A549 (cell line): Measurements from ENCODE around the gene SYT10. TPM values are rescaled to one million over a fixed set of nuclear protein-coding genes. Genes with fewer than 3 reads are reported as not detected.

ENCODE experiments used
- ATAC-seq, 2 experiments: fragments of 200-7000 bp in 1 of 2; fragments of >200 bp in 1 of 2; cut with Nextera tagmentation in 1 of 2; cut with Tn5 transposase in 1 of 2; 3 replicates each; pipeline versions ENCODE4 v1.8.0 to v1.9.1; 2018 to 2020; ENCODE audit warnings: mild to moderate bottlenecking in 1 of 2, moderate library complexity in 1 of 2
- CTCF ChIA-PET: fragments of 300-600 bp; sonication (Branson Sonifier 250); formaldehyde crosslinking; extraction: SDS; loops from one replicate; lab custom pipeline; 2021; ENCODE audit warnings: antibody characterized with exemption, inconsistent platforms; lab: Yijun Ruan, JAX
- POLR2A ChIA-PET: fragments of 350-600 bp; formaldehyde crosslinking; extraction: SDS; loops from one replicate; lab custom pipeline; 2021; ENCODE audit warnings: antibody characterized with exemption, inconsistent platforms; lab: Yijun Ruan, JAX
- DNase-seq, 2 experiments: peaks; one replicate each; pipeline versions ENCODE4 v3.0.0 to v3.0.0-alpha.2; 2011 to 2016; ENCODE audit warnings: low read depth in 1 of 2, low spot score in 1 of 2
- FAIRE-seq: peaks from 2 replicates; lab custom pipeline; 2011; peaks lifted over from hg19 to GRCh38; lab: Jason Lieb, UNC
- H3K27ac ChIP-seq, 2 experiments: fragments of >200 bp; sonication (Bioruptor Twin); formaldehyde crosslinking; 3 replicates each; pipeline ENCODE4 v1.5.1; 2016 to 2017
- H3K4me1 ChIP-seq: fragments of >200 bp; sonication (Bioruptor Twin); formaldehyde crosslinking; 3 replicates; pipeline ENCODE4 v1.6.1; 2016
- H3K4me2 ChIP-seq: fragments of >200 bp; sonication (Bioruptor Twin); formaldehyde crosslinking; 3 replicates; pipeline ENCODE4 v1.6.1; 2016
- H3K4me3 ChIP-seq: fragments of >200 bp; sonication (Bioruptor Twin); formaldehyde crosslinking; 3 replicates; pipeline ENCODE4 v1.5.1; 2016
- H3K9me3 ChIP-seq: fragments of >200 bp; sonication (Bioruptor Twin); formaldehyde crosslinking; 3 replicates; pipeline ENCODE4 v1.6.1; 2016
- CHD2 ChIP-seq: fragments of 150-350 bp; IDR thresholded peaks from 2 replicates; pipeline ENCODE4 v1.6.1; 2014; ENCODE audit warnings: low read length; ENCODE audit not compliant: partially characterized antibody
- CHD4 ChIP-seq: fragments of 200-600 bp; sonication (generic); IDR thresholded peaks from 2 replicates; pipeline ENCODE4 v1.6.1; 2016; ENCODE audit warnings: antibody characterized with exemption, mild to moderate bottlenecking, borderline replicate concordance
- CTCF ChIP-seq: fragments of >200 bp; sonication (Bioruptor Twin); formaldehyde crosslinking; IDR thresholded peaks from 3 replicates; pipeline ENCODE4 v1.5.1; 2016
- EHMT2 ChIP-seq: fragments of 200-600 bp; sonication (generic); IDR thresholded peaks from 2 replicates; pipeline ENCODE4 v1.6.1; 2016; ENCODE audit warnings: antibody characterized with exemption, low read depth, mild to moderate bottlenecking, moderate library complexity
- EP300 ChIP-seq, 2 experiments: fragments of >200 bp; sonication (Bioruptor Twin); formaldehyde crosslinking; IDR thresholded peaks; 2 replicates in 1 of 2; 3 replicates in 1 of 2; pipeline ENCODE4 v1.6.1; 2016 to 2017
- FOSB ChIP-seq: fragments of 250-450 bp; sonication (Bioruptor Pico); IDR thresholded peaks from 2 replicates; pipeline ENCODE4 v1.5.0; 2020; ENCODE audit warnings: mild to moderate bottlenecking, moderate library complexity
- HMGXB4 ChIP-seq: fragments of 250-450 bp; sonication (Bioruptor Pico); IDR thresholded peaks from 2 replicates; pipeline ENCODE4 v1.5.0; 2021; ENCODE audit warnings: mild to moderate bottlenecking, moderate library complexity, borderline replicate concordance
- HOXB5 ChIP-seq: fragments of 250-450 bp; sonication (Bioruptor Pico); IDR thresholded peaks from 2 replicates; pipeline ENCODE4 v1.5.0; 2020; ENCODE audit warnings: mild to moderate bottlenecking, moderate library complexity
- JUNB ChIP-seq: fragments of >200 bp; sonication (Bioruptor Twin); formaldehyde crosslinking; IDR thresholded peaks from 2 replicates; pipeline ENCODE4 v1.6.1; 2016
- KDM5A ChIP-seq: fragments of 200-600 bp; sonication (generic); IDR thresholded peaks from 2 replicates; pipeline ENCODE4 v1.6.1; 2016; ENCODE audit warnings: antibody characterized with exemption, mild to moderate bottlenecking
- MAFK ChIP-seq: fragments of 450-650 bp; IDR thresholded peaks from 2 replicates; pipeline ENCODE4 v1.6.1; 2014; ENCODE audit not compliant: partially characterized antibody
- MYC ChIP-seq: IDR thresholded peaks from 2 replicates; pipeline ENCODE4 v1.6.1; 2012; ENCODE audit warnings: mild to moderate bottlenecking, inconsistent platforms, low read length, improper control_type of control experiment, borderline replicate concordance
- NPAS2 ChIP-seq: fragments of 250-450 bp; sonication (Bioruptor Pico); IDR thresholded peaks from 2 replicates; pipeline ENCODE4 v1.8.0; 2022; ENCODE audit warnings: mild to moderate bottlenecking, moderate library complexity, borderline replicate concordance
- PBX3 ChIP-seq: IDR thresholded peaks from 2 replicates; pipeline ENCODE4 v1.6.1; 2012
- POLR2AphosphoS2 ChIP-seq: conservative IDR thresholded peaks from 2 replicates; pipeline ENCODE4 v1.6.1; 2012; ENCODE audit warnings: low read length, improper control_type of control experiment, inconsistent platforms
- RARB ChIP-seq: fragments of 250-450 bp; sonication (Bioruptor Pico); IDR thresholded peaks from 2 replicates; pipeline ENCODE4 v1.8.0; 2021; ENCODE audit warnings: mild to moderate bottlenecking, moderate library complexity
- REST ChIP-seq: fragments of 200-600 bp; sonication (generic); IDR thresholded peaks from 2 replicates; pipeline ENCODE4 v1.6.1; 2016; ENCODE audit warnings: antibody characterized with exemption, mild to moderate bottlenecking, moderate library complexity
- SREBF2 ChIP-seq: fragments of 450-650 bp; IDR thresholded peaks from 2 replicates; pipeline ENCODE4 v1.6.1; 2014; ENCODE audit warnings: mild to moderate bottlenecking, moderate library complexity
- TFCP2L1 ChIP-seq: fragments of 250-450 bp; sonication (Bioruptor Pico); IDR thresholded peaks from 2 replicates; pipeline ENCODE4 v1.5.0; 2021; ENCODE audit warnings: mild to moderate bottlenecking
- TP53 ChIP-seq: fragments of 250-450 bp; sonication (Bioruptor Pico); IDR thresholded peaks from 2 replicates; pipeline ENCODE4 v1.5.0; 2021; ENCODE audit warnings: mild to moderate bottlenecking, moderate library complexity
- ZC3H11A ChIP-seq: fragments of 450-650 bp; IDR thresholded peaks from 2 replicates; pipeline ENCODE4 v1.6.1; 2014; ENCODE audit warnings: antibody characterized with exemption, mild to moderate bottlenecking
- WGBS: methylation state at CpG from one replicate; pipeline ENCODE4 v1.1.6; 2017; ENCODE audit errors: missing lambda C conversion rate; 5-methylcytosine and 5-hydroxymethylcytosine counted together
- polyA plus RNA-seq, 4 experiments: library from polyadenylated mRNA; depleted of rRNA in 3 of 4; stranded (reverse); fragments of >200 nt; fragmentation: RNase III in 1 of 4; extraction: RNeasy Plus Mini Kit Qiagen cat#74134 plus additional on column Dnase treatment in 1 of 4; gene quantifications; 2 replicates in 3 of 4; 3 replicates in 1 of 4; pipeline ENCODE4 v1.2.3, GENCODE V29; 2011 to 2017

Gene SYT10
- polyA plus RNA-seq, 2 of the 4 experiments (the other 2 are of a cell fraction), result not detected

- CTCF ChIA-PET, result no interaction called here
- Histone ChIP-seq H3K4me2 (no peak overlapping the region), H3K4me1 (no peaks in the 10 kb centered on the region), H3K9me3 (no peaks in the 10 kb centered on the region), H3K27ac (no peak overlapping the region), H3K4me3 (no peak overlapping the region)
- ATAC-seq, result no peak
- WGBS, result 0% methylated on average over 1 of the region's 1 CpG
- TF ChIP-seq MYC (no peak), TP53 (CRISPR knock-in tag) (no peak), KDM5A (no peak), JUNB (no peak), ZC3H11A (no peak), CTCF (no peak), HOXB5 (CRISPR knock-in tag) (no peak), CHD2 (no peak), FOSB (CRISPR knock-in tag) (no peak), HMGXB4 (CRISPR knock-in tag) (no peak), EHMT2 (no peak), SREBF2 (no peak)
- FAIRE-seq, result no peak
- DNase-seq, result no peak
- POLR2A ChIA-PET, result no interaction called here
Observed at GRCh38 chr12:33484161-33484560, 44.5 kb upstream of the SYT10 start.

- FAIRE-seq (no peak), ATAC-seq (no peak), DNase-seq (no peak)
- Histone ChIP-seq H3K4me2 (no peak overlapping the region), H3K27ac (no peak overlapping the region), H3K4me3 (no peak overlapping the region), H3K4me1 (no peaks in the 10 kb centered on the region), H3K9me3 (no peaks in the 10 kb centered on the region)
- ChIA-PET CTCF (no interaction called here), POLR2A (no interaction called here)
- 0% methylated on average over 1 of the region's 1 CpG for WGBS
- TF ChIP-seq POLR2AphosphoS2 (no peak), MAFK (peak; percentile 40)
Observed at GRCh38 chr12:33480366-33480765, 40.7 kb upstream of the SYT10 start.

GRCh38 chr12:33476058-33476457 lies 36.4 kb upstream of the SYT10 start:
- H3K4me2 ChIP-seq, result no peak overlapping the region
- ChIA-PET POLR2A (no interaction called here), CTCF (interaction anchor here (0.5 to 0.9 kb wide), 2 partner anchors 13 to 64 kb away, joined by 3 read pairs; no protein-coding TSS in a partner anchor)
- no peak for DNase-seq
- H3K27ac ChIP-seq, result no peak overlapping the region
- TF ChIP-seq TFCP2L1 (CRISPR knock-in tag) (no peak), REST (no peak), EP300 (IDR thresholded peaks at IDR 0.05) (no peak), MYC (no peak), EHMT2 (no peak), CHD4 (no peak), PBX3 (no peak), RARB (CRISPR knock-in tag) (no peak), TP53 (CRISPR knock-in tag) (no peak), NPAS2 (CRISPR knock-in tag) (no peak), HOXB5 (CRISPR knock-in tag) (no peak)
- H3K9me3 ChIP-seq, result no peaks in the 10 kb centered on the region
- WGBS, result 0% methylated on average over 1 of the region's 1 CpG
- no peaks in the 10 kb centered on the region for H3K4me1 ChIP-seq
- no peak overlapping the region for H3K4me3 ChIP-seq
- FAIRE-seq, result no peak
- no peak for ATAC-seq
